ENCODE data around the gene DGKA.
"Not testable (repeated sequence)": the region's sequence is repeated elsewhere in the genome, so short reads cannot be mapped to it uniquely, and the experiment has no call there.

The DGKA gene

GRCh38 chr12:55991110-55991509 is 60.1 kb downstream of the DGKA start:
- Histone ChIP-seq H4K20me1 (peaks cover 0 to 26% (median 0%) of the 10 kb centered on the region in 11 experiments; a peak in 7 of 22 replicates), H3K27me3 (no peaks in the 10 kb centered on the region), H3K27ac (no peak overlapping the region), H3K4me3 (no peak overlapping the region), H3K4me2 (no peak overlapping the region), H3K9ac (0 out of 22 replicates have a peak overlapping the region, but pooled peaks of 1 of the 11 experiments have one; percentile 15), H3K36me3 (peaks cover 93 to 96% (median 94%) of the 10 kb centered on the region in 11 experiments), H3K4me1 (peaks cover 0 to 16% (median 9%) of the 10 kb centered on the region in 10 experiments; a peak in 13 of 20 replicates), H3K9me3 (replicated peaks in 1 of 11) (no peaks in the 10 kb centered on the region)
- no peak for TF ChIP-seq Cebpa-rat (IDR thresholded peaks at IDR 0.05)

DNA sequence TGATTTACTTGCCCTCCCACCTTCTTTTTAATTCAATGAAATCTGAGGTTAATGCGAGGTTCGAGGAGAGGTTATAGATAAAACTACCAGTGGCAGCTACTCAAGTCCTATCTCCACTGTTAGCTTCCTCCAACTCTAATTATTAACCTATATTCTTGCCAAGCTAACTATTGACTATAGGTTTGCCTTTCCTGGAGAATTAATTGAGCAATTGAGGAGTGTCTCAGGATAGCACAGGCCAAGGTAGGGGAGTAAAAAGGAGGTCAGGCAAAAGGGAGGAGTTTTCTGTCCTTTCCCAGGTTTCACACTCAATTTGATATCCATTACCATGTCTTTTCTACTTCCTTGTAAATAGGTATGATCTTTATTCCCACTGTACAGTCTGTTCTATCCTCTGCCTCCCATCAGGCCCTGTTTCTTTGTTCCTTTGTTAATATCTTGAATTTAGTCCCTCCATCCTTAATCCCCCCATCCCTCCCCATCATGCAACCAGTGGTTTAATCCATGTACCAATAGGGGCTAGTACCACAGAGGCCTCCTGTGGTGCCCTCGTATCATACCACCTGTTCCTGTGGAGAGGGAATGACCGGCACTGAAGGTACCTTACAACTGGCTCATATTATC is 62.4 kb downstream of the DGKA start:
- no peak for TF ChIP-seq Cebpa-rat (IDR thresholded peaks at IDR 0.05)
- Histone ChIP-seq H3K27ac (peak overlapping the region in 1 of 11 experiments; percentile 23; a peak in 2 of 22 replicates), H3K4me1 (peaks cover 8 to 35% (median 17%) of the 10 kb centered on the region in 10 experiments; a peak in 16 of 20 replicates), H3K9ac (peak overlapping the region in 10 of 11 experiments; percentile 9 to 53 (median 44); a peak in 12 of 22 replicates), H3K9me3 (replicated peaks in 1 of 11) (no peaks in the 10 kb centered on the region), H3K36me3 (peaks cover 72 to 74% (median 73%) of the 10 kb centered on the region in 11 experiments), H3K4me2 (0 out of 22 replicates have a peak overlapping the region, but pooled peaks of 2 of the 11 experiments have one; percentile 11 to 40), H3K4me3 (no peak overlapping the region), H3K27me3 (no peaks in the 10 kb centered on the region), H4K20me1 (peaks cover 0 to 26% (median 0%) of the 10 kb centered on the region in 11 experiments; a peak in 6 of 22 replicates)

DNA sequence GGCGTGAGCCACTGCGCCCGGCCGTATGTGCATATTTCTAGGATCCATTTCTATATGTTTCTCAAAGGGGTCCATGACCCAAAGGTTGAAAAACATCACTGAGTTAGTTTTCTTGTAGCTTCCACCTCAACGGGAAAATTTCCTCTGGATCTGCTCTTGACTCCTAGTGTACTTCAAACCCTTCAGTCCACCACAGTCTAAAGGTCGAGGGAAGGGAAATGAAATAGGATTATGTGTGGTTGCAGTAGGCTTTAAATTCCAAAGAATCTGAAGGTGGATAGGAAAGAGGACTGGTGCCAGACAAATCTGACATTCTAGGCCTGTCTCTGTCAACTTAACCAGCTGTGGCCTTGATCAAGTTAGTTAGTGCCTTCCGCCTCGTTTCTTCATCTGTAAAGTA is 64.4 kb downstream of the DGKA start:
- no peaks in the 10 kb centered on the region for H3K27me3 ChIP-seq
- TF ChIP-seq Cebpa-rat (IDR thresholded peaks at IDR 0.05): no peak
- H4K20me1 ChIP-seq: peaks cover 0 to 26% (median 0%) of the 10 kb centered on the region in 11 experiments; a peak in 5 of 22 replicates
- H3K4me1 ChIP-seq: peaks cover 8 to 35% (median 17%) of the 10 kb centered on the region in 10 experiments; a peak in 16 of 20 replicates
- H3K9ac ChIP-seq: peak overlapping the region in 3 of 11 experiments; percentile 1 to 36 (median 26); a peak in 2 of 22 replicates
- H3K27ac ChIP-seq: no peak overlapping the region
- H3K36me3 ChIP-seq: peaks cover 52 to 54% (median 53%) of the 10 kb centered on the region in 11 experiments
- peaks cover 0 to 6% (median 0%) of the 10 kb centered on the region in 11 experiments; a peak in 1 of 22 replicates for H3K9me3 ChIP-seq (replicated peaks in 1 of 11)
- no peak overlapping the region for H3K4me2 ChIP-seq
- H3K4me3 ChIP-seq: no peak overlapping the region

DNA sequence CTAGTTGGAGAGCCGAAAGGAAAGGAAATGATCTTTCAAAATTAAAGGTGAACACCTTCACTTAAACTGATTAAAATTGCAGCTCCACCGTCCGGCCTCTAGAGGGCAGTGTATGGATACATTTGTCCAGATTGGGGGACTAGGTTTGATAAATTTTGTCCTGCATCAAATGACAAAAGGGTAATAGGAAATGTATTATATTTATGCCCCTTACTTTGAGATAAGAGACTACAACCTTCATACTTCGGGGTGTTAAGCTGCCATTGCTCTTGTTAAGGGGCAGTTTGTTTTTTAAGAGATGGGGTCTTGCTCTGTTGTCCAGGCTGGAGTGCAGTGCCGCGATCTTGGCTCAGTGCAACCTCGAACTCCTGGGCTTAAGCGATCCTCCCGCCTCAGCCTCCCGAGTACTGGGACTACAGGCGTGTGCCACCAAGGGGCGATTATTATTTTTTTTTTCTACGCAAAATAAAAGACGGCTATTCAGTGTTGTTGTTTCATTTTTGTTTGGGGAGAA is 65.3 kb downstream of the DGKA start:
- H3K4me3 ChIP-seq: peak overlapping the region in 3 of 10 experiments; percentile 51 to 57 (median 55); a peak in 6 of 20 replicates
- H4K20me1 ChIP-seq: peaks cover 0 to 26% (median 0%) of the 10 kb centered on the region in 11 experiments; a peak in 5 of 22 replicates
- no peaks in the 10 kb centered on the region for H3K27me3 ChIP-seq
- H3K4me1 ChIP-seq: peaks cover 8 to 35% (median 17%) of the 10 kb centered on the region in 10 experiments; a peak in 16 of 20 replicates
- H3K9ac ChIP-seq: peak overlapping the region in 2 of 11 experiments; percentile 48 to 69; a peak in 1 of 22 replicates
- peaks cover 43 to 45% (median 44%) of the 10 kb centered on the region in 11 experiments for H3K36me3 ChIP-seq
- peaks cover 0 to 6% (median 0%) of the 10 kb centered on the region in 11 experiments; a peak in 1 of 22 replicates for H3K9me3 ChIP-seq (replicated peaks in 1 of 11)
- peak overlapping the region in 5 of 11 experiments; percentile 40 to 90 (median 78); a peak in 10 of 22 replicates for H3K4me2 ChIP-seq
- H3K27ac ChIP-seq: no peak overlapping the region
- TF ChIP-seq Cebpa-rat (IDR thresholded peaks at IDR 0.05): no peak

DNA sequence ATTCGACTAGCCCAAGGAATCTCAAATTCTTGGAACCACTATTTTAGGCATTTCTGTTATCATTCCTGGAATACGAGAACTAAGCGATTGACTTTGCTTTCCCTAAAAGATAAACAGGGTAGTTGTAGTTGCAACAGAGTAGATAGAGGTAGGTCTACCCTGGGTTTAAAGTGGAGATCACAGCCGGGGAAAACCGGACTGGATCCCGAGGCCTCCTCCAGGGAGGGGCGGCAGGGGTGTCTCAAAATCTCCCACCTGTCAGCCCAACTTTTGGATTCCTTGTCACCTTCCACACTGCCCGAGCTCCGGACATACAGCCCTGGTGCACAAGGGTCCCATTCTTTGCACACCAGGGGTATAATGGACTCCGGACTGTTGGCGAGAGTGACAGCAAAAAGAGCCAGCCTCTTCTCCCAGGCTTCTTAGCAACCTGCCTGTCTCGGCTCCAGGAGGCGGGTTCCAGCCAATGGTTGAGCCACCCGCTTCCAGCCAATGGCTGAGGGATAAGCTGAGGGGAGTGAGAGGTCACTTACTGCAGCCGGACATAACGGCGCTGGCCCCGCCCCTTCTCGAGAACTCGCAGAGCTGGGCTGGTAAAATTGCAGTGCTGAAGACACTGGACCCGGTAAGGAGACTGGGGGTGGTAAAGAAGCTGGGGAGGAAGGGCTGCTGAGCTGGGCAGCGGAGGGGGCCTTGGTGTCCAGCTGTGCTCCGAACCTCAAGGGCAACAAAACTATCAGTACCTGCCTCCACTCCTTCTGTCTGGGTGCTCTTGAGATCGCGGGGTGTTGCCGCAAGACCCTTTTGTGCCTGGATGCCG is 66.0 kb downstream of the DGKA start, which contains the start of gene SUOX:
Gene SUOX, plus strand, starts transcription at position 562 of the 820 bp plus-strand sequence. CDS start 4,946 bp downstream, outside the sequence.
- peak within 1 kb of the TSS in 9 of 11 experiments; percentile 10 to 76 (median 46); a peak in 12 of 22 replicates for H3K9ac ChIP-seq
- peak within 1 kb of the TSS in 2 of 11 experiments; percentile 8 to 29; a peak in 3 of 22 replicates for H3K27ac ChIP-seq
- no peak for TF ChIP-seq Cebpa-rat (IDR thresholded peaks at IDR 0.05)
- peak within 1 kb of the TSS in 6 of 10 experiments; percentile 1 to 67 (median 53); a peak in 11 of 20 replicates for H3K4me3 ChIP-seq
- H3K4me1 ChIP-seq: peaks cover 8 to 35% (median 17%) of the 10 kb centered on the region in 10 experiments; a peak in 16 of 20 replicates
- peaks cover 0 to 6% (median 0%) of the 10 kb centered on the region in 11 experiments; a peak in 1 of 22 replicates for H3K9me3 ChIP-seq (replicated peaks in 1 of 11)
- H3K4me2 ChIP-seq: peak within 1 kb of the TSS; percentile 40 to 90 (median 56)
- peaks cover 0 to 24% (median 0%) of the 10 kb centered on the region in 11 experiments; a peak in 5 of 22 replicates for H4K20me1 ChIP-seq
- no peaks in the 10 kb centered on the region for H3K27me3 ChIP-seq
- peaks cover 36 to 38% (median 37%) of the 10 kb centered on the region in 11 experiments for H3K36me3 ChIP-seq

- peak overlapping the region; percentile 40 to 90 (median 56); a peak in 19 of 22 replicates for H3K4me2 ChIP-seq
These were observed 66.5 kb downstream of the DGKA start for GRCh38 chr12:55997535-55997859.

GRCh38 chr12:55999522-55999921 is 68.6 kb downstream of the DGKA start:
- H3K4me2 ChIP-seq; H3K9ac ChIP-seq; H3K9me3 ChIP-seq (replicated peaks in 1 of 11); H3K27me3 ChIP-seq; H4K20me1 ChIP-seq; H3K4me3 ChIP-seq: not testable (repeated sequence)
- Histone ChIP-seq H3K36me3 (peaks cover 10 to 25% (median 12%) of the 10 kb centered on the region in 11 experiments; a peak in 21 of 22 replicates), H3K4me1 (peaks cover 7 to 36% (median 10%) of the 10 kb centered on the region in 10 experiments; a peak in 15 of 20 replicates), H3K27ac (peak overlapping the region in 1 of 11 experiments; percentile 12; a peak in 1 of 22 replicates)

More at GRCh38 chr12:55997535-55997859, 66.5 kb downstream of the DGKA start:
- Histone ChIP-seq H3K36me3 (peaks cover 30 to 36% (median 32%) of the 10 kb centered on the region in 11 experiments), H3K4me1 (peaks cover 8 to 38% (median 17%) of the 10 kb centered on the region in 10 experiments; a peak in 16 of 20 replicates), H3K27ac (peak overlapping the region in 2 of 11 experiments; percentile 8 to 29; a peak in 2 of 22 replicates), H3K27me3 (no peaks in the 10 kb centered on the region), H4K20me1 (peaks cover 0 to 18% (median 0%) of the 10 kb centered on the region in 11 experiments; a peak in 5 of 22 replicates), H3K4me3 (peak overlapping the region in 5 of 10 experiments; percentile 47 to 67 (median 55); a peak in 10 of 20 replicates), H3K9me3 (replicated peaks in 1 of 11) (peaks cover 0 to 6% (median 0%) of the 10 kb centered on the region in 11 experiments; a peak in 1 of 22 replicates), H3K9ac (peak overlapping the region in 8 of 11 experiments; percentile 10 to 76 (median 52); a peak in 12 of 22 replicates)
- TF ChIP-seq Cebpa-rat (IDR thresholded peaks at IDR 0.05): no peak

GRCh38 chr12:55999999-56000540 is 69.1 kb downstream of the DGKA start:
- H4K20me1 ChIP-seq; H3K9me3 ChIP-seq (replicated peaks in 1 of 11); H3K9ac ChIP-seq; H3K4me2 ChIP-seq; H3K27ac ChIP-seq; H3K27me3 ChIP-seq; H3K4me3 ChIP-seq: not testable (repeated sequence)
- Histone ChIP-seq H3K4me1 (peaks cover 7 to 36% (median 10%) of the 10 kb centered on the region in 10 experiments; a peak in 15 of 20 replicates), H3K36me3 (peaks cover 4 to 20% (median 7%) of the 10 kb centered on the region in 11 experiments; a peak in 18 of 22 replicates)

Data from BLaER1 treated with 17β-estradiol and CSF1 and Interleukin-3, amounts not matched to agents 10 nM and 100 nM (cell line).